Right lobe of liver (tissue), 6 donors: ENCODE data around the gene KAT5. TPM values are rescaled to one million over a fixed set of nuclear protein-coding genes. Genes with fewer than 3 reads are reported as not detected.
A peak's percentile ranks its signal among the peaks of the same experiment; 100 is the strongest.

Experiments
- ATAC-seq, 4 donors: fragments of 200-7000 bp; cut with Tn5 transposase; one replicate each; pipeline ENCODE4 v1.9.1; 2020; ENCODE audit warnings: mild to moderate bottlenecking in 4 of 4, moderate library complexity in 4 of 4
- DNase-seq, 3 donors: peaks; one replicate each; pipeline ENCODE4 v3.0.0-alpha.2; 2020
- H3K27ac ChIP-seq, 3 donors: fragments of 200-600 bp; one replicate each; pipeline ENCODE4 v1.8.0; 2022
- H3K27me3 ChIP-seq, 2 donors: fragments of 200-600 bp; one replicate each; pipeline ENCODE4 v1.8.0; 2022
- H3K36me3 ChIP-seq, 4 donors: fragments of 200-600 bp; sonication (generic) in 1 of 4; one replicate each; pipeline versions ENCODE4 v1.5.1 to v1.8.0; 2017 to 2022; ENCODE audit warnings: control low read depth in 1 of 4
- H3K4me1 ChIP-seq, 4 donors: fragments of 200-600 bp; sonication (generic) in 1 of 4; one replicate each; pipeline versions ENCODE4 v1.5.1 to v1.8.0; 2017 to 2022; ENCODE audit warnings: control low read depth in 1 of 4
- H3K4me3 ChIP-seq, 3 donors: fragments of 200-600 bp; one replicate each; pipeline ENCODE4 v1.8.0; 2022
- H3K9me3 ChIP-seq, 4 donors: fragments of 200-600 bp; sonication (generic) in 1 of 4; one replicate each; pipeline versions ENCODE4 v1.5.1 to v1.8.0; 2017 to 2022; ENCODE audit warnings: control low read depth in 1 of 4
- POLR2A ChIP-seq: fragments of 450-650 bp; IDR thresholded peaks from one replicate; pipeline ENCODE4 v1.6.1; 2017; ENCODE audit warnings: antibody characterized with exemption, mild to moderate bottlenecking
- WGBS: methylation state at CpG from one replicate; pipeline ENCODE4 v1.1.6; 2018; ENCODE audit warnings: low coverage, low lambda C conversion rate; ENCODE audit not compliant: insufficient coverage; ENCODE audit errors: missing lambda C conversion rate; 5-methylcytosine and 5-hydroxymethylcytosine counted together
- intact Hi-C, 2 donors: fragments of 100-400 bp; cut with DNase I; formaldehyde crosslinking; loops; one replicate each; pipeline versions ENCODE4 v1.11.2 to v1.14.1; 2022
- total RNA-seq, 6 experiments: library from RNA; depleted of rRNA in 2 of 6; stranded (reverse); fragments of >200 nt in 2 of 6; fragmentation: NEBNext Ultra II Directional in 3 of 6; extraction: Animal tissue kit (Norgen Biotek cat#: 25700) in 3 of 6; gene quantifications; one replicate each; pipeline versions ENCODE4 v1.1.0 to v1.2.4, GENCODE V29; 2016 to 2023
- TF ChIP-seq, protein P1 (sequence below), 4 donors: fragments of 200-600 bp in 3 of 4; fragments of 450-650 bp in 1 of 4; IDR thresholded peaks; one replicate each; pipeline versions ENCODE4 v1.5.1 to v1.8.0; 2016 to 2022; ENCODE audit warnings: antibody characterized with exemption in 4 of 4, mild to moderate bottlenecking in 2 of 4
- donor health status: DM: no; HTN: yes; CAD: no.
- donor health status: DM: no; HTN: no; CAD: no.
- donor health status: DM: no; HTN: no; CAD: no.
- donor health status: DM: no; HTN: yes; CAD: no.
- donor health status: DM: no; HTN: yes; CAD: no.

Gene KAT5
- total RNA-seq, 6 experiments from 2014 or later = 17.8 to 30.4 (median 24.0) TPM

- Histone ChIP-seq H3K27me3 (no peaks in the 10 kb centered on the region), H3K27ac (no peak overlapping the region), H3K36me3 (no peaks in the 10 kb centered on the region), H3K9me3 (no peaks in the 10 kb centered on the region), H3K4me3 (no peak overlapping the region), H3K4me1 (peaks cover 0 to 14% (median 0%) of the 10 kb centered on the region in 4 donors)
- DNase-seq = no peak
- TF ChIP-seq POLR2A = no peak
- TF ChIP-seq, protein P1, sequence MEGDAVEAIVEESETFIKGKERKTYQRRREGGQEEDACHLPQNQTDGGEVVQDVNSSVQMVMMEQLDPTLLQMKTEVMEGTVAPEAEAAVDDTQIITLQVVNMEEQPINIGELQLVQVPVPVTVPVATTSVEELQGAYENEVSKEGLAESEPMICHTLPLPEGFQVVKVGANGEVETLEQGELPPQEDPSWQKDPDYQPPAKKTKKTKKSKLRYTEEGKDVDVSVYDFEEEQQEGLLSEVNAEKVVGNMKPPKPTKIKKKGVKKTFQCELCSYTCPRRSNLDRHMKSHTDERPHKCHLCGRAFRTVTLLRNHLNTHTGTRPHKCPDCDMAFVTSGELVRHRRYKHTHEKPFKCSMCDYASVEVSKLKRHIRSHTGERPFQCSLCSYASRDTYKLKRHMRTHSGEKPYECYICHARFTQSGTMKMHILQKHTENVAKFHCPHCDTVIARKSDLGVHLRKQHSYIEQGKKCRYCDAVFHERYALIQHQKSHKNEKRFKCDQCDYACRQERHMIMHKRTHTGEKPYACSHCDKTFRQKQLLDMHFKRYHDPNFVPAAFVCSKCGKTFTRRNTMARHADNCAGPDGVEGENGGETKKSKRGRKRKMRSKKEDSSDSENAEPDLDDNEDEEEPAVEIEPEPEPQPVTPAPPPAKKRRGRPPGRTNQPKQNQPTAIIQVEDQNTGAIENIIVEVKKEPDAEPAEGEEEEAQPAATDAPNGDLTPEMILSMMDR (IDR thresholded peaks at IDR 0.05) = no peak
- 50% methylated on average over 8 of the region's 11 CpGs for WGBS
- intact Hi-C loops = no loop called here
- ATAC-seq = peak in 3 of 4 donors; percentile 34 to 43 (median 35)
These were observed 19.7 kb upstream of the KAT5 start for GRCh38 chr11:65692367-65692766.

DNA sequence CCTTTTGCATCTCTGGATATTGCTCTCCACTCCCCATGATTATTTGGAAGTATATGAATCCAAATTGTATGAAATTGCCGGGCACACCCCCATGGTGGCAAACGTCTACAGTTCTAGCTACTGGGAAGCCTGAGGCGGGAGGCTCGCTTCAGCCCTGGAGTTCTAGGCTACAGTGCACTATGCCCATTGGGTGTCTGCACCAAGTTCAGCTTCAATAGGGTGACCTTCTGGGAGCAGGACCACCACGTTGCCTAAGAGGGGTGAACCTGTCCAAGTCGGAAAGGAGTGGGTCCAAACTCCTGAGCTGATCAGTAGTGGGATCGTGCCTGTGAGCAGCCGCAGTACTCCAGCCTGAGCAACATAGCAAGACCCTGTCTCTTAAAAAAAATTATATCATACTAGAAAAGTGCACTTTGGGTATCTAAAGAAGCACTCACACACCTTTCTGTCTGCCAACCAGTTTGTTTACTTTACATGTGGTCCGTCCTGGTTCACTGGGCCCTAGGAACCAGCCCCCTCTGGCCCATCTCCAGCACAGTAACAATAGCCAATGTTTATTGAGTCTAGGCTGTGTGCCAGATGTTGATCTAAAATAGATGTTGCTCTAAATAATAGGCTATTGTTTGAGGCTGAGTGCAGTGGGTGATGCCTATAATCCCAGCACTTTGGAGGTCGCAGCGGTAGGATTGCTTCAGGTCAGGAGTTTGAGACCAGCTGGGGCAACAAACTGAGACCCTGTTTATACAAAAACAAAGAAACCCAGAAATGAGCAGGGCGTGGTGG is 16.4 kb upstream of the KAT5 start:
- no peaks in the 10 kb centered on the region for H3K27me3 ChIP-seq
- DNase-seq = no peak
- no peak overlapping the region for H3K27ac ChIP-seq
- no peaks in the 10 kb centered on the region for H3K9me3 ChIP-seq
- intact Hi-C loops = no loop called here
- WGBS = 80% methylated on average over 9 of the region's 12 CpGs
- no peak overlapping the region for H3K4me3 ChIP-seq
- no peaks in the 10 kb centered on the region for H3K36me3 ChIP-seq
- peaks cover 0 to 9% (median 0%) of the 10 kb centered on the region in 4 donors for H3K4me1 ChIP-seq
- TF ChIP-seq POLR2A = no peak
- TF ChIP-seq, protein P1 (IDR thresholded peaks at IDR 0.05) = no peak
- ATAC-seq = peak; percentile 36 to 56 (median 44)

- Histone ChIP-seq H3K27me3 (no peaks in the 10 kb centered on the region), H3K9me3 (no peaks in the 10 kb centered on the region), H3K4me3 (no peak overlapping the region), H3K27ac (no peak overlapping the region), H3K36me3 (no peaks in the 10 kb centered on the region), H3K4me1 (peaks cover 0 to 10% (median 0%) of the 10 kb centered on the region in 4 donors)
- 69% methylated on average over 2 of the region's 5 CpGs for WGBS
- DNase-seq (no peak), ATAC-seq (no peak)
- intact Hi-C loops = no loop called here
- TF ChIP-seq, protein P1 (IDR thresholded peaks at IDR 0.05) = no peak
- no peak for TF ChIP-seq POLR2A
These were observed 15.1 kb upstream of the KAT5 start for GRCh38 chr11:65696802-65697552.

GRCh38 chr11:65698205-65698604 is 13.8 kb upstream of the KAT5 start:
- peak; percentile 58 to 82 (median 72) for ATAC-seq
- no peak for DNase-seq
- peaks cover 0 to 10% (median 0%) of the 10 kb centered on the region in 4 donors for H3K4me1 ChIP-seq
- intact Hi-C loops = no loop called here
- TF ChIP-seq, protein P1 (IDR thresholded peaks at IDR 0.05) = no peak
- TF ChIP-seq POLR2A = no peak
- WGBS = 55% methylated on average over 8 of the region's 8 CpGs
- H3K27me3 ChIP-seq = no peaks in the 10 kb centered on the region
- no peaks in the 10 kb centered on the region for H3K9me3 ChIP-seq
- no peaks in the 10 kb centered on the region for H3K36me3 ChIP-seq
- H3K4me3 ChIP-seq = no peak overlapping the region
- no peak overlapping the region for H3K27ac ChIP-seq
